ENCODE data around the gene BDP1.

GRCh38 chr5:71452876-71453275, 2.6 kb upstream of the BDP1 start:
- TF ChIP-seq, protein P1, sequence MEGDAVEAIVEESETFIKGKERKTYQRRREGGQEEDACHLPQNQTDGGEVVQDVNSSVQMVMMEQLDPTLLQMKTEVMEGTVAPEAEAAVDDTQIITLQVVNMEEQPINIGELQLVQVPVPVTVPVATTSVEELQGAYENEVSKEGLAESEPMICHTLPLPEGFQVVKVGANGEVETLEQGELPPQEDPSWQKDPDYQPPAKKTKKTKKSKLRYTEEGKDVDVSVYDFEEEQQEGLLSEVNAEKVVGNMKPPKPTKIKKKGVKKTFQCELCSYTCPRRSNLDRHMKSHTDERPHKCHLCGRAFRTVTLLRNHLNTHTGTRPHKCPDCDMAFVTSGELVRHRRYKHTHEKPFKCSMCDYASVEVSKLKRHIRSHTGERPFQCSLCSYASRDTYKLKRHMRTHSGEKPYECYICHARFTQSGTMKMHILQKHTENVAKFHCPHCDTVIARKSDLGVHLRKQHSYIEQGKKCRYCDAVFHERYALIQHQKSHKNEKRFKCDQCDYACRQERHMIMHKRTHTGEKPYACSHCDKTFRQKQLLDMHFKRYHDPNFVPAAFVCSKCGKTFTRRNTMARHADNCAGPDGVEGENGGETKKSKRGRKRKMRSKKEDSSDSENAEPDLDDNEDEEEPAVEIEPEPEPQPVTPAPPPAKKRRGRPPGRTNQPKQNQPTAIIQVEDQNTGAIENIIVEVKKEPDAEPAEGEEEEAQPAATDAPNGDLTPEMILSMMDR (IDR thresholded peaks at IDR 0.05): no peak
- TF ChIP-seq POLR2A (IDR thresholded peaks at IDR 0.05) (no peak), POLR2AphosphoS5 (IDR thresholded peaks at IDR 0.05) (no peak), EP300 (IDR thresholded peaks at IDR 0.05; ENCODE audit: low read depth) (no peak)
